ENCODE measurements around the gene CELSR3. TPM values are rescaled to one million over a fixed set of nuclear protein-coding genes. Genes with fewer than 3 reads are reported as not detected.
A peak's percentile ranks its signal among the peaks of the same experiment; 100 is the strongest.

CELSR3 gene
- total RNA-seq, 2 experiments from 2014 or later: 4.9 to 5.1 TPM

DNA sequence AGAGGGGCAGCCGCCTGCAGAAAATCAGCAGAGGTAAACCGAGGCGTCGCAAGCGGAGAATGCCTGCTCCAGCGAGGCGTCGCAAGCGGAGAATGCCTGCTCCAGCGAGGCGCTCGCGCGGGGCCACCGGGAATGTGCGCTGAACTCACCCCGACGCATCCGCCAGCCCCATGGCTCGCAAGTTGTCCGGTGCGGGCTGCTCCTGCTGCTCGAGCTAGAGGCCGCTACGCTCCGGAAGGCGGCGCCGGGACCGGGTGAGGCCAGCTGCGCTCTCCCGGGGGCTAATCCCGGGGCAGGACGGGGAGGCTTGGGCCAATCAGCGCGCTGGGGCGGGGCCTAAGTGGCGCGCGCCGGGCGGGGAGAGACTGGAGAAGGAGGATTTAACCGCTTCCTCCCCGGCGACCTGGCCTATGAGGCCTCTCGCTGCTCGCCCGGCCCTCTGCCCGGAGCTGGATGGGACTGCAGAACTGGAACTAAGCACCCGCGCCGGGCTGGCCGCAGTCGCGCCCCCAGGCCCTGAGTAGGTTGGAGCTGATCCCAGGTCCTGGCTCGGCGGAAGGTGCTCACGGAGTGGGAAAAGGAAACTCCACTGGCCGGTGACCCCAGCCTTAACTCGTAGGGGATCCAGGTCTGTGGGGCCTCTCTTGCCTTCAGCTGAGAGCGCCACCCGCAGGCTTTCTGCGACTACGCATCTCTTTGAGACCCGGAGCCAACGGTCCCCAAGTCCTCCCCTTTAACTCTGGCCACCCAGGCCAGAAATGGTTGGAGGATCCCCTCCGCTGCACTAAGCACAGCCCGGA lies 27.3 kb downstream of the CELSR3 start, which contains the start of gene SLC26A6:
TSS of gene SLC26A6 (minus strand) at position 240 of the 800 bp plus-strand sequence. CDS start at position 172, 68 bp downstream.
- Mint-ChIP-seq H3K4me1 (ENCODE audit: low read depth) (peaks cover 18% of the 10 kb centered on the region), H3K27ac (peak within 1 kb of the TSS; percentile 69), H3K36me3 (ENCODE audit: low read depth) (peaks cover 3% of the 10 kb centered on the region), H3K9me3 (no peaks in the 10 kb centered on the region), H3K27me3 (ENCODE audit: low read depth) (no peaks in the 10 kb centered on the region), H3K4me3 (peak within 1 kb of the TSS; percentile 89)
- CTCF ChIA-PET: interaction anchor here (0.6 to 3.9 kb wide), 16 partner anchors 12 to 1709 kb away, joined by 3 to 22 read pairs (median 4); partner anchors contain the start of genes PRKAR2A and UQCRC1
- peak; percentile 97 for DNase-seq
- intact Hi-C loops (cut with micrococcal nuclease): loop anchor here (1.0 to 10.0 kb wide), 6 partner anchors 21 to 191 kb away; partner anchors contain the start of genes ATRIP, CCDC51, NCKIPSD and TMA7

DNA sequence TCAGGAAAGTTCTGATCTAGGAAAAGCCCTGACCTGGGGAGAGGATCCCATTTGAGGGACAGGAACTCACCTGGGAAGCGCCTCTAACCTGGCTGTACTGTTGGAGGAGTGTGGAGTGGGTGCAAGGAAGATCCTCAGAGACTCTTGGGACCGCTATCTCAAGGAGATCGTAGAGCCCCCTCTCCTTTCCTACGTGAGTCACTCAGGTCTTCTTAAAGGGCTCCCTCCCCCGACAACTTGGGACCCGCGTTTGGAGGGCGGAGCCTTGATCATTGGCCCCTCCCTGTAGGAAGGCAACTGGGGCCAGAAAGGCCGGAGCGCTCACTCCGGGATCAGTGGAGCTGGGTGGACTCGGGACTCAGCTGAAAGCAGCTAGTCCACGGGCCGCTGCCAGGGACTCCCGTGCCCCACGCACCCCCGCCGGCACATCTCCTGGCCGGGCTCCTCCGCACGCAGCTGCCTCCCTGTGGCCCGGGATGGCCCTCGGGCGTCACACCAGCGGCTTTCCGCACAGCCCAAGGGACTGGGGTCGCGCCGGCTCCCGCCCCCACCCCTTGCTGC lies 27.9 kb downstream of the CELSR3 start:
- Mint-ChIP-seq H3K36me3 (ENCODE audit: low read depth) (peaks cover 5% of the 10 kb centered on the region), H3K4me3 (peak overlapping the region; percentile 89), H3K27me3 (ENCODE audit: low read depth) (no peaks in the 10 kb centered on the region), H3K9me3 (no peaks in the 10 kb centered on the region), H3K27ac (no peak overlapping the region), H3K4me1 (ENCODE audit: low read depth) (peaks cover 18% of the 10 kb centered on the region)
- peak; percentile 39 for DNase-seq
- intact Hi-C loops (cut with micrococcal nuclease): loop anchor here (1.0 to 10.0 kb wide), 6 partner anchors 22 to 190 kb away; partner anchors contain the start of genes ATRIP, CCDC51, NCKIPSD and TMA7
- CTCF ChIA-PET: interaction anchor here (0.6 to 3.9 kb wide), 10 partner anchors 11 to 1710 kb away, joined by 3 to 22 read pairs (median 5); partner anchors contain the start of genes PRKAR2A and UQCRC1

DNA sequence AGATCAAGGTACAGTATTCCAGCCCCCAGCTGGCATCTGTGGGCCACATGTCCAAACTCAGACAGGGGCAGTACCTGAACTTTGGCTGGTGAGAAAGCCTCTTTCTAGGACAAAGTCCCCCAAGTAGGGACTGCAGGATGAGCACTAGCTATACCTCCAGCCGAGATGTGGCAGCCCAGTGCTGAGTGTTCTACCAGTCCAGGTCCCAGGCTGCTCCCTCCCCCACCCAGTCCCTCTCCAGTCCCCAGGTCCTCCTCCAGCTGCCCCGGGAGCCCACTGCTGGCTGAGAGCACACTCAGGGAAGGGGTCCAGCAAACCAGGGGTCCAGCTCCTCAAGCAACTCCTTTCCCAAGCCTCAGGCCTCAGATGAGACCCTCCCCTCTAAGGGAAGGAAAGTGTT lies 28.9 kb downstream of the CELSR3 start:
- Mint-ChIP-seq H3K27me3 (ENCODE audit: low read depth) (no peaks in the 10 kb centered on the region), H3K4me3 (peak overlapping the region; percentile 89), H3K36me3 (ENCODE audit: low read depth) (peaks cover 5% of the 10 kb centered on the region), H3K9me3 (no peaks in the 10 kb centered on the region), H3K4me1 (ENCODE audit: low read depth) (peaks cover 18% of the 10 kb centered on the region), H3K27ac (no peak overlapping the region)
- DNase-seq: no peak
- CTCF ChIA-PET: interaction anchor here (1.0 to 3.9 kb wide), 5 partner anchors 21 to 198 kb away, joined by 3 to 22 read pairs (median 8); partner anchors contain the start of genes PFKFB4 and UQCRC1
- intact Hi-C loops (cut with micrococcal nuclease): loop anchor here (2.0 to 10.0 kb wide), 3 partner anchors 51 to 189 kb away; partner anchors contain the start of genes ATRIP, CCDC51, NCKIPSD and TMA7

DNA sequence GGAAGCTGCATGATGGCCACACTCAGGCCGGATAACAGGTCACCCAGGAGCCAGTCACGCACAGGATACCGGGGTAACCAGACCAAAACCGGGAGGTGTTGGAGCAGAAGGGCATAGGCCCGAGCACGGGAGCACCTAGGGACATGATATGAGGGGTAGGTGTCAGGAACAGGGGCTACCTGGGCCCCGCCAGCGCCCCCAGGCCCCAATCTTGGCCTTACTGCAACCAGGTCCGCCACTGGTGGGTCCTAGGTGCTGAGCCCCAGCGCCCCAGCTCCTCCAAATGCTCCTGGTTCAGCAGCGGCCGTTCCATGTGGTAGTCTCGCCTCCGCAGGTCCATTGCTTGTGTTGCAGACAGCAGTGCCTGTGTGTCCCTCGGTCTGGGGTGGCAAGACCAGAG lies 29.4 kb downstream of the CELSR3 start:
- no peak for DNase-seq
- Mint-ChIP-seq H3K27ac (no peak overlapping the region), H3K4me1 (ENCODE audit: low read depth) (peaks cover 18% of the 10 kb centered on the region), H3K9me3 (no peaks in the 10 kb centered on the region), H3K36me3 (ENCODE audit: low read depth) (peaks cover 5% of the 10 kb centered on the region), H3K4me3 (no peak overlapping the region), H3K27me3 (ENCODE audit: low read depth) (no peaks in the 10 kb centered on the region)
- CTCF ChIA-PET: interaction anchor here (1.0 to 3.9 kb wide), 4 partner anchors 23 to 197 kb away, joined by 3 to 10 read pairs (median 6); partner anchors contain the start of genes PFKFB4 and UQCRC1
- intact Hi-C loops (cut with micrococcal nuclease): loop anchor here (10.0 kb wide), 1 partner anchor 188 kb away; the partner anchor contains the start of genes ATRIP, CCDC51 and TMA7

DNA sequence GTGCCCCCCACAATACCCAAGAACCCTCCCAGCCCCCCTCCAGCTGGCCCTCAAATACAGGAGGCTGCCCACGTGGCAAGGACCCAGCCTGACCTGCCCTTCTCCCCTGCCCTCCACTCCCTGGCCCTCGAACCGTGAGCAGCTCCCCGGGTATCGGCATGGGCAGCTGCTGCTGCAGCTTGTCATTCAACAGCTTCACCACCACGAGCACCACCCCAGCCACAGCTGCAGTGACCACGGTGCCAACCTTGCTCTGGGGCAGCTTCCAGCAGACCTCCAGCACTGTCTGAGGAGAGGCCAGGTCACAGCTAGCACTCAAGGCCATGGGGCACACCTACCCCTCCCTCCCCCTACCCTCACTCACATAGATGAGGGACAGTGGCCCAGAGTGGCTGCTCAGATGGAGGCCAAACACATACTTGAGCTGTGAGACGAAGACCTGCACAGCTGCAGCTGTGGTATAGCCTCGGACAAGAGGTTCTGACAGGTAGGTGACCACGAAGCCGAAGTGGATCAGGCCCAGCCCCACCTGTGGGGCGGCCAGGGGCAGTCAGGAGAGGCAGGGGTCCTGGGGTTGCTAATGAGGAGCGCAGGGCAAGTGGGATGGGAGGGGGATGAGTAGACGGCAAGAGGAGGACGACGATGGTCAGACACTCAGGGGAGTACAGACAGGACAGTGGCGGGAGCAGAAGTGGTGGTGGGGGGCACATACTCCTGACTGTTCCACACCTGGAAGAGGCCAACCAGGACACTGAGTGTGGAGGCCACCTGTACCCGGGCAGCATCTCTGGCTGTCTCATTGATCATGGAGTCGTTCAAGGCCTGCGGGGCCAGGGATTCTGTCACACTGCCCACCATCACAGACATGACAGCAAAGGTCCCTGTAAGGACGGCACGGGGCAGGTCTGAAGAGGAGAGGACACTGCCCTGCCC lies 30.9 kb downstream of the CELSR3 start:
- DNase-seq: no peak
- no peaks in the 10 kb centered on the region for H3K9me3 Mint-ChIP-seq
- H3K4me3 Mint-ChIP-seq: no peak overlapping the region
- H3K36me3 Mint-ChIP-seq (ENCODE audit: low read depth): peaks cover 13% of the 10 kb centered on the region
- no peaks in the 10 kb centered on the region for H3K27me3 Mint-ChIP-seq (ENCODE audit: low read depth)
- no peak overlapping the region for H3K27ac Mint-ChIP-seq
- H3K4me1 Mint-ChIP-seq (ENCODE audit: low read depth): peaks cover 15% of the 10 kb centered on the region
- CTCF ChIA-PET: no interaction called here
- intact Hi-C loops (cut with micrococcal nuclease): loop anchor here (10.0 kb wide), 1 partner anchor 187 kb away; the partner anchor contains the start of genes ATRIP, CCDC51 and TMA7

DNA sequence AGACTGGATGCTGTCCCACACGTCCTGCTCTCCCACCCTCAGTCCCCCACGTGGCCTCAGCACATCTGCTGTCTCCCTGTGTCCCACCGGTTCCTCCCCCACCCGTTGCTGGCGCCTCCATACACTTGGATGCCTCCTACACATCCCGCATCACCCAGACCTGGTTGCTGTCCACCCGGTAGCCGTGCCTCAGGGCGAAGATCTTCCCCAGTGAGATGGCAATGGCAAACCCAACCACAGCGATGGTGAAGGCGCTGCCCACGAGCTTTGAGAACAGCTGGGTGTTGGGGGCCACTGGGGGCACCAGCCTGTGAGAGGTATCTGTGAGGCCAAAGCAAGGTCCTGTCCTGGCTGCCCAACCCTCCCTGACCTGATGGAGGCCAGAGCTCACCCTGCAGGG lies 31.9 kb downstream of the CELSR3 start:
- no peak overlapping the region for H3K4me3 Mint-ChIP-seq
- H3K27ac Mint-ChIP-seq: no peak overlapping the region
- H3K27me3 Mint-ChIP-seq (ENCODE audit: low read depth): no peaks in the 10 kb centered on the region
- DNase-seq: no peak
- intact Hi-C loops (cut with micrococcal nuclease): loop anchor here (10.0 kb wide), 1 partner anchor 186 kb away; the partner anchor contains the start of genes ATRIP, CCDC51 and TMA7
- H3K36me3 Mint-ChIP-seq (ENCODE audit: low read depth): peaks cover 15% of the 10 kb centered on the region
- CTCF ChIA-PET: no interaction called here
- H3K9me3 Mint-ChIP-seq: no peaks in the 10 kb centered on the region
- peaks cover 9% of the 10 kb centered on the region for H3K4me1 Mint-ChIP-seq (ENCODE audit: low read depth)

DNA sequence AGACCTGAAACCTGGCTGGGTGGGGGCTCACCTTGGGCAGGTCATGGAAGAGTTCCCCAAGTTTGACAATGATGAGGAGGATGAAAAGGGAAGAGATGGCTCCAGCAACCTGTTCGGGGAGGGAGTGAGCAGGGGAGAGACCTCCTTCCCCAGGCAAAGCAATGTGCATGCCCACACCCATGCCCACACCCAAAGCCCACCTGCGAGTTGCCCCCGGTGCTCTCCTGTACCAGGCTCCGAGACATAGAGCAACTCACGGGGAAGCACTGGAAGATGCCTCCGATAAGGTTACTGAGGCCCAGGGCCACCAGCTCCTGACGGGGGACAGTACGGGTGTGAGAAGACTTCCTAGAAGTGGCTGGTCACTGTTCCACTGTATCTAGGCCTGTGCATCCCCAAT lies 32.3 kb downstream of the CELSR3 start:
- Mint-ChIP-seq H3K9me3 (no peaks in the 10 kb centered on the region), H3K36me3 (ENCODE audit: low read depth) (peaks cover 15% of the 10 kb centered on the region), H3K4me3 (no peak overlapping the region), H3K4me1 (ENCODE audit: low read depth) (peaks cover 7% of the 10 kb centered on the region), H3K27me3 (ENCODE audit: low read depth) (no peaks in the 10 kb centered on the region), H3K27ac (no peak overlapping the region)
- no peak for DNase-seq
- intact Hi-C loops (cut with micrococcal nuclease): loop anchor here (10.0 kb wide), 1 partner anchor 186 kb away; the partner anchor contains the start of genes ATRIP, CCDC51 and TMA7
- CTCF ChIA-PET: no interaction called here

DNA sequence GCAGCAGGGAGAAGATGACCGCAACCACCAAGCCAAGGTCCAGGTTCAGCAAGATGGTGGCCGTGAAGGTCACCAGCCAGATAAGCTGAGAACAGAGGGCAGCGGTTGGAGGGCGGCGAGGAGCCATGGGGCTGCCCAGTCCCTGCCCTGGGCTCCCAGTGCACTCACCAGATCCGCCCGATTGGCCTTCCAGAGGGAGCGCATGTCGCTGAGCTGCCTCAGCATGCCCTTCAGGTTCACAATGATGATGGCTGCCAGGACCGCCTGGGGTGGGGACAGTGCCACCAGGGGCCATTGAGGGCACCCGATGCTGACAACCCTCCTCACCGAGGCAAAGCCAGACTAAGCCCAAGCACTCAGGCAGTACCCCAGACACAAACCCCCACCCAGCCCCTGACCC lies 32.8 kb downstream of the CELSR3 start:
- peaks cover 7% of the 10 kb centered on the region for H3K4me1 Mint-ChIP-seq (ENCODE audit: low read depth)
- intact Hi-C loops (cut with micrococcal nuclease): loop anchor here (10.0 kb wide), 1 partner anchor 185 kb away; the partner anchor contains the start of genes ATRIP, CCDC51 and TMA7

DNA sequence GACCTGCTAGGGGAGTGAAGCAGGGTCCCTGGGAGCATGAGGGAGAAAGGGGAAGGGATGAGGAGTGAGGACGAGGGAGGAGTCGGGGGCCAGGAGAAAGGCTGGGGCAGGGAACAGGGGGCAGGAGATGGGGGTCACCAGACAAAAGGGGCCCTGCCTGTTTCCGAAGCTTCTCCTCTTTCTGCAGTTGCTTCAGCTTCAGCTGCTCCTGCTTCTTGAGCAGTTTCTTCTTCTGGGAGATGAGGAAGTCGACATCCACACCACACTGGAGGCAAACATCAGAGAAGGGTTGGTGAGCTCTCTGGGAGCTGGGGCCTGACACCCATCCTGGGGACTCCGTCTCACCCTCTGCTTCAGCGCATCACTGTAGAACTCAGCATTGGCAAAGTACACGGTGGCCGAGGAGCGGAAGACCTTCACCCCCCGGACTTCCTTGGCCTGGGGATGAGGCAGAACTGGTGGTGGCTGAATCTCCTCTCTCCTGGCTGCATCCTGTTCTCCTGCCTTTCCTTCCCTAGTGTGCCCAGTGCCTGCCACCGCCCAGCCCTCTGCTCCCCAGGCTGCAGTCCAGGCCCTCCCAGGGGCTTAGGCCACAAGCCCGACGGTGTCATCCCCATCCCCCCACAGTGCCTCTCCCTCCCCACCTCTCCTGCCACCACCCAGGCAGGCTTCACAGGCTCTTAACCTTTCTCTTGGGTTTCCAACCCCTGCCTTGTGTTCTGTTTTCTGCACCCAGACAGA lies 34.2 kb downstream of the CELSR3 start:
- Mint-ChIP-seq H3K4me3 (no peak overlapping the region), H3K36me3 (ENCODE audit: low read depth) (peaks cover 15% of the 10 kb centered on the region), H3K9me3 (no peaks in the 10 kb centered on the region), H3K4me1 (ENCODE audit: low read depth) (peaks cover 6% of the 10 kb centered on the region), H3K27me3 (ENCODE audit: low read depth) (no peaks in the 10 kb centered on the region), H3K27ac (no peak overlapping the region)
- DNase-seq: no peak
- CTCF ChIA-PET: no interaction called here
- intact Hi-C loops (cut with micrococcal nuclease): no loop called here

More for the DNA sequence above, 32.8 kb downstream of the CELSR3 start:
- Mint-ChIP-seq H3K27ac (no peak overlapping the region), H3K9me3 (no peaks in the 10 kb centered on the region), H3K27me3 (ENCODE audit: low read depth) (no peaks in the 10 kb centered on the region), H3K4me3 (no peak overlapping the region), H3K36me3 (ENCODE audit: low read depth) (peaks cover 15% of the 10 kb centered on the region)
- CTCF ChIA-PET: no interaction called here
- DNase-seq: no peak

DNA sequence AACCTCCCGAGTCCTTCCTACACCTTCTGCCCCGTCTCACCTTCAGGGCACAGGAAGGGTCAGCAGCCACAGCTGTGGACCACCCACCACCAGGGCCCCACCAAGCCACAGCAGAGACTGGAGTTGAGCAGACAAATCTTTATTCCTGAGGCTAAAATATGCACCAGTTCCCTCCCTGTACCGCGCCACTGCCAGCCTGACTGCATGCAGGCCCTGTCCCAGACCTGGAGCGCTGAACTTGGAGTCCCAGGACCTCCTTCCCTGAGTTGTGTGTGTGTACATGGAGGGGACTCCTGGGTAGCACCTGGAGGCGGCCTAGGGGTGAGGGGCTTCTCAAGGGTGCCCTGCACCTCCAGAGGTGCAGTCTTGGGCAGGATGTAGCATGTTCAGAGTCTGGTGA lies 37.1 kb downstream of the CELSR3 start:
- peaks cover 15% of the 10 kb centered on the region for H3K36me3 Mint-ChIP-seq (ENCODE audit: low read depth)
- H3K27me3 Mint-ChIP-seq (ENCODE audit: low read depth): no peaks in the 10 kb centered on the region
- no peak for DNase-seq
- intact Hi-C loops (cut with micrococcal nuclease): no loop called here
- H3K27ac Mint-ChIP-seq: no peak overlapping the region
- no peak overlapping the region for H3K4me3 Mint-ChIP-seq
- peaks cover 6% of the 10 kb centered on the region for H3K4me1 Mint-ChIP-seq (ENCODE audit: low read depth)
- no peaks in the 10 kb centered on the region for H3K9me3 Mint-ChIP-seq
- CTCF ChIA-PET: interaction anchor here (0.6 to 3.7 kb wide), 2 partner anchors 10 to 113 kb away, joined by 3 to 16 read pairs; partner anchors contain the start of gene SLC26A6

DNA sequence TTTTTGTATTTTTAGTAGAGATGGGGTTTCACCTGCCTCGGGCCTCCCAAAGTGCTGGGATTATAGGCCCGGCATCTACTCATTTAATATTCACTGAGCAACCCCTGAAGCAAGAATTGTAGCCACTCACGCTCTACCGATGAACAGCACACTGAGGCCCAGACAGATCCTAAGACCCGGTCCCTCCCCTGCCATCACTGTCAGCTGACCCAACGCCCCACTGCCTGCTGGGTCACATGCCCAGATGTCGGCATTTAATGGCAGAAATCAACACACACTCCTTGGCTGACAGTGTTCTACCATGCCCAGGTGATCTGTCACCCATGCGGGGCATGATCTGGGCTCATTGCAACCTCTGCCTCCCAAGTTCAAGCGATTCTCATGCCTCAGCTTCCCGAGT lies 37.9 kb downstream of the CELSR3 start:
- Mint-ChIP-seq H3K36me3 (ENCODE audit: low read depth) (peaks cover 13% of the 10 kb centered on the region), H3K4me1 (ENCODE audit: low read depth) (peaks cover 6% of the 10 kb centered on the region), H3K4me3 (no peak overlapping the region), H3K9me3 (no peaks in the 10 kb centered on the region), H3K27me3 (ENCODE audit: low read depth) (no peaks in the 10 kb centered on the region), H3K27ac (no peak overlapping the region)
- DNase-seq: no peak
- CTCF ChIA-PET: interaction anchor here (1.4 to 3.7 kb wide), 2 partner anchors 11 to 62 kb away, joined by 4 to 16 read pairs; partner anchors contain the start of gene SLC26A6
- intact Hi-C loops (cut with micrococcal nuclease): no loop called here

Measured in activated naive CD4-positive, alpha-beta T cell treated with anti-CD3 and anti-CD28 coated beads for 36 hours (primary cell).